SKM-1 (cell line): Measurements from ENCODE around the gene NACC1.

ENCODE experiments used
- DNase-seq: peaks from one replicate; lab custom pipeline; 2025; ENCODE audit not compliant: unreplicated experiment; lab: John Stamatoyannopoulos, UW

The NACC1 gene

GRCh38 chr19:13099073-13099999 lies 18.7 kb upstream of the NACC1 start:
- peak; percentile 67 for DNase-seq

- no peak for DNase-seq
Measured at GRCh38 chr19:13100031-13100588, 18.0 kb upstream of the NACC1 start.

GRCh38 chr19:13100841-13101589 lies 17.0 kb upstream of the NACC1 start:
- no peak for DNase-seq

- no peak for DNase-seq
Measured at GRCh38 chr19:13101590-13102415, 16.3 kb upstream of the NACC1 start.

GRCh38 chr19:13102416-13102665 lies 15.7 kb upstream of the NACC1 start:
- no peak for DNase-seq

GRCh38 chr19:13102666-13103580 lies 15.1 kb upstream of the NACC1 start, which contains the start of gene LYL1:
Gene LYL1 (minus strand): TSS chr19:13102858. CDS start chr19:13101171, 1,687 bp downstream.
- peak; percentile 97 for DNase-seq

- no peak for DNase-seq
Measured at GRCh38 chr19:13103581-13104359, 14.3 kb upstream of the NACC1 start.

GRCh38 chr19:13104360-13104847 lies 13.7 kb upstream of the NACC1 start:
- peak; percentile 71 for DNase-seq

GRCh38 chr19:13104848-13105711 lies 13.0 kb upstream of the NACC1 start:
- DNase-seq = no peak

GRCh38 chr19:13109361-13110098 lies 8.5 kb upstream of the NACC1 start:
- DNase-seq = no peak

GRCh38 chr19:13110099-13110610 lies 7.9 kb upstream of the NACC1 start:
- no peak for DNase-seq

- DNase-seq = no peak
Measured at GRCh38 chr19:13112555-13112954, 5.5 kb upstream of the NACC1 start.

- DNase-seq = no peak
Measured at GRCh38 chr19:13115936-13116281, 2.2 kb upstream of the NACC1 start.

- peak; percentile 71 for DNase-seq
Measured at GRCh38 chr19:13116282-13117175, 1.5 kb upstream of the NACC1 start, which contains the start of gene TRMT1. Gene TRMT1 (minus strand): TSS chr19:13116740. CDS start chr19:13116399, 341 bp downstream.

- DNase-seq = no peak
Measured at GRCh38 chr19:13117176-13117771, 790 bp upstream of the NACC1 start.
